DMS79 (cell line): ENCODE data around the gene HNRNPA2B1.

Experiments used
- DNase-seq: peaks from one replicate; lab custom pipeline; 2025; lab: John Stamatoyannopoulos, UW

Gene HNRNPA2B1

DNA sequence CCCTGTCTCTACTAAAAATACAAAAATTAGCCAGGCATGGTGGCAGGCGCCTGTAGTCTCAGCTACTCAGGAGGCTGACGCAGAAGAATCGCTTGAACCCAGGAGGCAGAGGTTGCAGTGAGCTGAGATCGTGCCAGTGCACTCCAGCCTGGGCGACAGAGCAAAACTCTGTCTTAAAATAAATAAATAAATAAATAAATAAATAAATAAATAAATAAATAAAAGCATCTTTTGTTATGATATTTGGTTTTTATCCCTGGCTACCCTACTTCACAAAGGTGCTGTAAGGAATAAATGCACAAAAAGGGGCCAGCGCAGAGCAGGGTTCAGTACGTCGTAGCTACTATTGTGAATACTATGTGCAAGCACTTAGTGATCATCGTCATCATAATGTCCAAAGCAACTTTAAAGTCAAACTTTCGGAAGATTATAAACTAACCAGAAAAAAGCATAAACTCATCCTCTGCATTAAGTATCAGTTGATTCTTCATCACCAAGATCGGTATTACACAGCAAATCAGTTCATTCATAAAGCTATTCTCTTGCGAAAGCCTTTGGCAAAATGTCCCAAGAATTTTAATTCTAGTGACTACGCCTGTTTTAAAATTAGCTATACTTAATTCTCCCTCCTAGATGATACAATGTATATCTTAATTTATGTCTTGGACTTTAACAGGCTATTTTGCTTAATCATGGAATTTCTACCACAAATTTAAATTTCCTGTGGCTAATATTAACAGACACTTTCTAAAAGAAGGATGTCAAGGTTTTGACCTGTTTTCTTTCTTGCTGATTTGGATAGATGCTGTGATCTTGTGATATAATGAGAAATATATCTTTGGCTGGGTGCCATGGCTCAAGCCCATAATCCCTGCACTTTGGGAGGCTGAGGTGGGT lies 56.1 kb downstream of the HNRNPA2B1 start:
- DNase-seq, result no peak

DNA sequence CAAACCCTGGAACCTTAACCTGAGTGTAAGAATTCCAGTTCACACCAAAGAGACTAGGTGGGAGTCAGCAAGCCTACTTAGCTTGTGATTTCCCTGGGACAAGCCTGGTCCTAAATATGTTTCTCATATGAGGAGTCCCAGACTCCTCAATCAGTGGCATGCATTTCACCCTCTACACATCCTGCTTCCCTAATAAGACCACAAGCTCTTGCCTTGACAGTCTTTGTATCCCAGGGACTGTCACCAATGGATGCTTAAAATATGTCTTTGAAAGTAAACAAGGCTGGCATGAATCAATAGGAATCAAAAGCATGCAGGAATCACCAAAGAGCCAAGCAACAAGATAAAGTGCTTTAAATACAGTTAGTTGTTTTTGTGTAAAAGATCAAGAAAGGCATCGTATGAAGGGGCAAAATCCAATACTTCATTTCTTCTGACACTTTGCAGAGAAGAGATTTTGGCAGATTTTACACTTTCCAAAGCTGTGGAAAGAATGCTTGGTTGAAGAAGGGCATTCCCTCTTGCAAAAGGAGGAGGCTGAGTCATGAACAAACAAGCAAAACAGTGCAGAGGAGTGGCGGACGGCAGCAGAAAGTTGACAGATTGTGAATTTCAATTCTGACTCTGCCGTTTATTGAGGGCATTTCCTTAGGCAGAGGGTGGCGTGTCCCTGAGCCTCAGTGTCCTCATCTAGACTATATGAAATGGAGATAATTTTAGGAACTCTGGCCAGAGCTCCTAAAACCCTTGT lies 57.1 kb downstream of the HNRNPA2B1 start:
- no peak for DNase-seq

DNA sequence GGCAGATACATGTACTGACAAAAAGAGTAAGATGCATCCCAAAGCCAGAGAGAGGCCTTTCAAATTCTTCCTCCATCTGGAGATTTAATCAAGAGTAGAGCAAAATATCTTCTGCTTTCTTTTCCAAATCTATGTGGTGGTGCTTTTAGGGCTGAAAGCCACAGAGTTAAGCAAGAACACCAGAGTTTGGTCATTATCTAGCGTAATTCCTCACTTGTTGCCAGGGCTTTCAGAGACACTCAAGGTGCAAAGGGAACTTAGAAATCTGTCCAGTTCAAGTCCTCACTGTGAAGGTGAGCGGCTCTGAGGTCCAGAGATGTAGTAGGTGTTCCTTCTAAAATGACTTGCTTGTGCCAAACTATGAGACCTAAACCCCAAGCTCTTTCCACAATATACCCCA lies 59.5 kb downstream of the HNRNPA2B1 start:
- no peak for DNase-seq

DNA sequence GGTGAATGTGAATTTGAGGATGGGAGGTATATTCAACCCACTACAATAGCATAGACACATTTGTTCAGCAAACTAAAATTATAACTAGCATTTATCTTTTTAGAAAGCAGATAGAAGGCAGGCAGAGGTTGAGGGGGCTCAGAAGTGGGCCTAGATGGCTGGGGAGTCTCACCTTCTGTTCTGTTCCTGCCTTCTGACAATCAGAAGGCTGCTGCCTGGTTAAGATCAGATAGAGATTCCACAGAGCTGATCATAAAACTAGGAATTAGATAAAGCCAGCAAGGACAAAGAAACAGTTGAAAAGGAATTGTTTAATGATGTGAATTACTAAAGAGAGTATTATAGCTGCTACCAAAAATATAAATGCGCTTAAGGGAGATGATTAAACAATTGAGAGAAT lies 60.2 kb downstream of the HNRNPA2B1 start:
- no peak for DNase-seq
